ENCODE data around the gene WWOX. TPM values are rescaled to one million over a fixed set of nuclear protein-coding genes. Genes with fewer than 3 reads are reported as not detected.

The WWOX gene
- total RNA-seq, 3 donors from 2014 or later (not counting 1 experiment from before 2014, with no cell fraction given), result 21.0 to 29.8 (median 27.0) TPM

DNA sequence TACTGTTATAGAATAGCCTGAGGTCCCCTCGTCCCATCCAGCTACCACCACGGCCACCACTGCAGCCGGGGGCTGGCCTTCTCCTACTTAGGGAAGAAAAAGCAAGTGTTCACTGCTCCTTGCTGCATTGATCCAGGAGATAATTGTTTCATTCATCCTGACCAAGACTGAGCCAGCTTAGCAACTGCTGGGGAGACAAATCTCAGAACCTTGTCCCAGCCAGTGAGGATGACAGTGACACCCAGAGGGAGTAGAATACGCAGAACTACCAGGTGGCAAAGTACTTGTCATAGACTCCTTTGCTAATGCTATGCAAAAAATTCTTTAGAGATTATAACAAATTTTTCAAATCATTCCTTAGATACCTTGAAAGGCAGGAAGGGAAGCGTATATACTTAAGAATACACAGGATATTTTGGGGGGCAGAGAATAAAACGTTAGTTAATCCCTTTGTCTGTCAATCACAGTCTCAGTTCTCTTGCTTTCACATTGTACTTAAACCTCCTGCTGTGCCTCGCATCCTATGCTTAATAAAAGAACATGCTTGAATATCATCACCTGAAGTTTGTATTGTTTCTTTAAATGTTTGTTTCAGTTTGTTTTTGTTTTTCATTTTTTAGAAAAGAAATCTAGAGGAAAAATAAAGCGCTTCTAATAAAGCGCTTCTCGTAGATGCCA lies 1112.8 kb downstream of the WWOX start:
- Histone ChIP-seq H3K9me3 (ENCODE audit: control insufficient read depth, insufficient read depth, low read length) (no peaks in the 10 kb centered on the region), H3K27ac (ENCODE audit: low read length) (no peak overlapping the region), H3K4me3 (ENCODE audit: low read length) (no peak overlapping the region), H3K27me3 (ENCODE audit: control insufficient read depth, insufficient read depth, low read length) (no peaks in the 10 kb centered on the region), H3K4me1 (ENCODE audit: control insufficient read depth, insufficient read depth, low read length) (no peaks in the 10 kb centered on the region), H3K36me3 (ENCODE audit: control insufficient read depth, insufficient read depth, low read length) (no peaks in the 10 kb centered on the region)
- ATAC-seq (no peak), DNase-seq (no peak)
- Mint-ChIP-seq H3K27me3 (ENCODE audit: low read depth in 2 of 2) (no peaks in the 10 kb centered on the region), H3K36me3 (no peaks in the 10 kb centered on the region), H3K9me3 (no peaks in the 10 kb centered on the region), H3K27ac (no peak overlapping the region), H3K4me1 (peaks cover 8 to 21% of the 10 kb centered on the region in 2 donors), H3K4me3 (no peak overlapping the region)
- 93% methylated on average over 10 of the region's 10 CpGs for WGBS (ENCODE audit: insufficient coverage)
- intact Hi-C loops (cut with micrococcal nuclease), result loop anchor here (5.0 to 10.0 kb wide), 3 partner anchors 393 to 710 kb away; partner anchors contain the start of gene MAF
- TF ChIP-seq, protein P1, sequence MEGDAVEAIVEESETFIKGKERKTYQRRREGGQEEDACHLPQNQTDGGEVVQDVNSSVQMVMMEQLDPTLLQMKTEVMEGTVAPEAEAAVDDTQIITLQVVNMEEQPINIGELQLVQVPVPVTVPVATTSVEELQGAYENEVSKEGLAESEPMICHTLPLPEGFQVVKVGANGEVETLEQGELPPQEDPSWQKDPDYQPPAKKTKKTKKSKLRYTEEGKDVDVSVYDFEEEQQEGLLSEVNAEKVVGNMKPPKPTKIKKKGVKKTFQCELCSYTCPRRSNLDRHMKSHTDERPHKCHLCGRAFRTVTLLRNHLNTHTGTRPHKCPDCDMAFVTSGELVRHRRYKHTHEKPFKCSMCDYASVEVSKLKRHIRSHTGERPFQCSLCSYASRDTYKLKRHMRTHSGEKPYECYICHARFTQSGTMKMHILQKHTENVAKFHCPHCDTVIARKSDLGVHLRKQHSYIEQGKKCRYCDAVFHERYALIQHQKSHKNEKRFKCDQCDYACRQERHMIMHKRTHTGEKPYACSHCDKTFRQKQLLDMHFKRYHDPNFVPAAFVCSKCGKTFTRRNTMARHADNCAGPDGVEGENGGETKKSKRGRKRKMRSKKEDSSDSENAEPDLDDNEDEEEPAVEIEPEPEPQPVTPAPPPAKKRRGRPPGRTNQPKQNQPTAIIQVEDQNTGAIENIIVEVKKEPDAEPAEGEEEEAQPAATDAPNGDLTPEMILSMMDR (IDR thresholded peaks at IDR 0.05), result no peak

DNA sequence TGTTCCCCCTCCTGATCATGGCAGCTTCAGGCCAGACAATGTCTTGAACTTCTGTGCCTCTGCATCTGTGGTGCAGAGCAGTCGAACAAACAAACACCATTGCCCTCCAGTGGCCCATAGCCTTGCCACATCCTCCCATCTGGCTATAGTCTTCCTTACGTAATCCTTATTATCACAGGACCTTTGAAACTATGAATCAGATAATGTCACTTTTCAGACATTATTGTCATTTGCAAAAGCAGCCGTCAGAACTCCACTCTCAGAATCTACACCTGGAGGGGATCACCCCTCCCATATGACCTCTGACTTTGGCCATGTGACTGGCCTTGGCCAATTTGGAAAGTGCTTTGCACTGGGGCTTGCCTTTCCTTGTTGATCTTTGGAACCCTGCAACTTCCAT lies 1113.8 kb downstream of the WWOX start:
- peaks cover 6% of the 10 kb centered on the region for H3K4me1 ChIP-seq (ENCODE audit: control insufficient read depth, insufficient read depth, low read length)
- no peaks in the 10 kb centered on the region for H3K27me3 ChIP-seq (ENCODE audit: control insufficient read depth, insufficient read depth, low read length)
- H3K4me3 ChIP-seq (ENCODE audit: low read length), result no peak overlapping the region
- DNase-seq, result no peak
- peak overlapping the region in 1 of 2 donors; percentile 2 for H3K27ac Mint-ChIP-seq
- H3K4me3 Mint-ChIP-seq, result no peak overlapping the region
- intact Hi-C loops (cut with micrococcal nuclease), result loop anchor here (1.0 to 10.0 kb wide), 4 partner anchors 286 to 711 kb away; partner anchors contain the start of gene MAF
- 67% methylated on average over 3 of the region's 3 CpGs for WGBS (ENCODE audit: insufficient coverage)
- peak; percentile 66 to 86 (median 81) for ATAC-seq
- no peaks in the 10 kb centered on the region for H3K9me3 ChIP-seq (ENCODE audit: control insufficient read depth, insufficient read depth, low read length)
- H3K9me3 Mint-ChIP-seq, result no peaks in the 10 kb centered on the region
- no peak overlapping the region for H3K27ac ChIP-seq (ENCODE audit: low read length)
- no peaks in the 10 kb centered on the region for H3K27me3 Mint-ChIP-seq (ENCODE audit: low read depth in 2 of 2)
- no peaks in the 10 kb centered on the region for H3K36me3 ChIP-seq (ENCODE audit: control insufficient read depth, insufficient read depth, low read length)
- no peaks in the 10 kb centered on the region for H3K36me3 Mint-ChIP-seq
- TF ChIP-seq, protein P1 (IDR thresholded peaks at IDR 0.05), result peak; percentile 47
- H3K4me1 Mint-ChIP-seq, result peaks cover 17 to 31% of the 10 kb centered on the region in 2 donors

DNA sequence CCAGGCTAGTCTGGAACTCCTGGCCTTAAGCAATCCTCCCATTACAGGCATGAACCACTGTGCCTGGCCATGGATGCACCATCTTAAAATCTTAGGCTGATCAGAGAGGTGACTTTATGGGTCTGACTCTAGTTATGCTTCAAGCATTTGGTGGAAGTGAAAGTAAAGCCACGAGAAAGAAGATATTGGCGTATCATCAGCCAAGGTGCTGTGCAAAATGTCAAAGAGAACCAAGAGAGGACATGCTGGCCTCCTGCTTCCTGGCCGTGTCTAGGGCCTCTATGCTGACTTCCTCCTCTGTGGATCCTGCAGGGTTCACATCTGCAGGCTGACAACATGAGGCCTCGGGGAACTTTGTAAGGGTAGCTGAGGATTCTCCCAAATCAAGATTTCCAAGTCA lies 1115.8 kb downstream of the WWOX start:
- H3K4me1 ChIP-seq (ENCODE audit: control insufficient read depth, insufficient read depth, low read length), result peaks cover 6% of the 10 kb centered on the region
- Mint-ChIP-seq H3K27ac (no peak overlapping the region), H3K4me1 (peaks cover 32 to 47% of the 10 kb centered on the region in 2 donors), H3K27me3 (ENCODE audit: low read depth in 2 of 2) (no peaks in the 10 kb centered on the region), H3K4me3 (no peak overlapping the region), H3K9me3 (no peaks in the 10 kb centered on the region), H3K36me3 (no peaks in the 10 kb centered on the region)
- no peaks in the 10 kb centered on the region for H3K9me3 ChIP-seq (ENCODE audit: control insufficient read depth, insufficient read depth, low read length)
- H3K36me3 ChIP-seq (ENCODE audit: control insufficient read depth, insufficient read depth, low read length), result no peaks in the 10 kb centered on the region
- no peaks in the 10 kb centered on the region for H3K27me3 ChIP-seq (ENCODE audit: control insufficient read depth, insufficient read depth, low read length)
- H3K27ac ChIP-seq (ENCODE audit: low read length), result no peak overlapping the region
- 39% methylated on average over 3 of the region's 4 CpGs for WGBS (ENCODE audit: insufficient coverage)
- DNase-seq, result no peak
- no peak overlapping the region for H3K4me3 ChIP-seq (ENCODE audit: low read length)
- intact Hi-C loops (cut with micrococcal nuclease), result loop anchor here (10.0 kb wide), 2 partner anchors 390 to 510 kb away; partner anchors contain the start of gene MAF
- TF ChIP-seq, protein P1 (IDR thresholded peaks at IDR 0.05), result no peak
- ATAC-seq, result no peak

Data from natural killer cell (primary cell).